PC-3 (cell line): ENCODE results near the gene ANK2.

Source experiments
- EZH2 ChIP-seq: fragments of 300-600 bp; sonication (generic); IDR thresholded peaks from one replicate; pipeline ENCODE4 v1.6.1; 2017; ENCODE audit warnings: antibody characterized with exemption, mild to moderate bottlenecking, low read length; ENCODE audit not compliant: unreplicated experiment
- TF ChIP-seq, protein P1 (sequence below): fragments of 300-600 bp; sonication (generic); conservative IDR thresholded peaks from 2 replicates; pipeline ENCODE4 v1.5.1; 2017; ENCODE audit warnings: antibody characterized with exemption, low read depth, mild to moderate bottlenecking, low read length

DNA sequence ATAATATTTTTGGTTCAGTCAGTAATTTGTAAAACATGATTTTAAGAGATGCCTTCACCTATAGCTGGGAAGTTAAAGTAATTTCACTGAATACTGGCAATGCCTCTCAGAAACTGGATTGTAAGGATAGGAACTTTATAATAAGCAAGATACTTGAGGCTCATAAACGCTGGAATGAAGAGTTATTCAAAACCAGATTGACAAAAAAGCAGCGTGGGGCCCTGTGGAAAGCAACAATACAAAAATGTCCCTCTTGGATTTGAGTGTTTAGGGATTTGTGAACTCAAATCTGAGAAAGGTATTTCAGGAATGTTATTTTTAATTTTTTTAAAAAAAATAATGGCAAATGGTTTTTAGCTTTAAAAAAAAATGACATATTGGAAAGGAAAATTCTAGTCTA is 94.6 kb downstream of the ANK2 start:
- TF ChIP-seq, protein P1, sequence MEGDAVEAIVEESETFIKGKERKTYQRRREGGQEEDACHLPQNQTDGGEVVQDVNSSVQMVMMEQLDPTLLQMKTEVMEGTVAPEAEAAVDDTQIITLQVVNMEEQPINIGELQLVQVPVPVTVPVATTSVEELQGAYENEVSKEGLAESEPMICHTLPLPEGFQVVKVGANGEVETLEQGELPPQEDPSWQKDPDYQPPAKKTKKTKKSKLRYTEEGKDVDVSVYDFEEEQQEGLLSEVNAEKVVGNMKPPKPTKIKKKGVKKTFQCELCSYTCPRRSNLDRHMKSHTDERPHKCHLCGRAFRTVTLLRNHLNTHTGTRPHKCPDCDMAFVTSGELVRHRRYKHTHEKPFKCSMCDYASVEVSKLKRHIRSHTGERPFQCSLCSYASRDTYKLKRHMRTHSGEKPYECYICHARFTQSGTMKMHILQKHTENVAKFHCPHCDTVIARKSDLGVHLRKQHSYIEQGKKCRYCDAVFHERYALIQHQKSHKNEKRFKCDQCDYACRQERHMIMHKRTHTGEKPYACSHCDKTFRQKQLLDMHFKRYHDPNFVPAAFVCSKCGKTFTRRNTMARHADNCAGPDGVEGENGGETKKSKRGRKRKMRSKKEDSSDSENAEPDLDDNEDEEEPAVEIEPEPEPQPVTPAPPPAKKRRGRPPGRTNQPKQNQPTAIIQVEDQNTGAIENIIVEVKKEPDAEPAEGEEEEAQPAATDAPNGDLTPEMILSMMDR, result no peak
- TF ChIP-seq EZH2, result no peak
